Activated B cell treated with CpG ODN at 0.5 μM for 24 hours (primary cell): ENCODE measurements around the gene NOS1AP. TPM values are rescaled to one million over a fixed set of nuclear protein-coding genes. Genes with fewer than 3 reads are reported as not detected.

Experiments
- ATAC-seq: fragments of 200-7000 bp; cut with Tn5 transposase; one replicate; pipeline ENCODE4 v1.10.0; 2021; ENCODE audit warnings: low read depth, mild to moderate bottlenecking, moderate library complexity
- CTCF ChIA-PET: fragments of 350-600 bp; sonication (Branson Sonifier 250); formaldehyde crosslinking; loops from one replicate; lab custom pipeline; 2021; ENCODE audit warnings: antibody characterized with exemption; lab: Charles Lee
- POLR2A ChIA-PET: fragments of 350-600 bp; sonication (Branson Sonifier 250); formaldehyde crosslinking; loops from one replicate; lab custom pipeline; 2021; ENCODE audit warnings: antibody characterized with exemption; lab: Charles Lee
- DNase-seq: peaks from one replicate; pipeline ENCODE4 v3.0.0; 2022
- H3K27ac Mint-ChIP-seq: one replicate; pipeline ENCODE4 v1.8.0; 2020; ENCODE audit warnings: mixed read lengths
- H3K27me3 Mint-ChIP-seq: one replicate; pipeline ENCODE4 v1.8.0; 2021; ENCODE audit warnings: mixed read lengths
- H3K36me3 Mint-ChIP-seq: one replicate; pipeline ENCODE4 v1.8.0; 2021; ENCODE audit warnings: low read depth, mixed read lengths
- H3K4me1 Mint-ChIP-seq: one replicate; pipeline ENCODE4 v1.8.0; 2021; ENCODE audit warnings: mixed read lengths
- H3K4me3 Mint-ChIP-seq: one replicate; pipeline ENCODE4 v1.8.0; 2020; ENCODE audit warnings: mild to moderate bottlenecking, mixed read lengths
- H3K9me3 Mint-ChIP-seq: one replicate; pipeline ENCODE4 v1.8.0; 2020; ENCODE audit warnings: mixed read lengths
- intact Hi-C: fragments of 100-400 bp; cut with micrococcal nuclease; formaldehyde crosslinking; loops from one replicate; pipeline ENCODE4 v1.15.1; 2024
- total RNA-seq: library from RNA; stranded (reverse); gene quantifications from 2 replicates; pipeline ENCODE4 v1.2.3, GENCODE V29; 2022
- TF ChIP-seq, protein P1 (sequence below): fragments of 200-600 bp; IDR thresholded peaks from one replicate; pipeline ENCODE4 v1.8.0; 2022; ENCODE audit warnings: antibody characterized with exemption, mild to moderate bottlenecking

The NOS1AP gene
- total RNA-seq, result not detected in 2 replicates

DNA sequence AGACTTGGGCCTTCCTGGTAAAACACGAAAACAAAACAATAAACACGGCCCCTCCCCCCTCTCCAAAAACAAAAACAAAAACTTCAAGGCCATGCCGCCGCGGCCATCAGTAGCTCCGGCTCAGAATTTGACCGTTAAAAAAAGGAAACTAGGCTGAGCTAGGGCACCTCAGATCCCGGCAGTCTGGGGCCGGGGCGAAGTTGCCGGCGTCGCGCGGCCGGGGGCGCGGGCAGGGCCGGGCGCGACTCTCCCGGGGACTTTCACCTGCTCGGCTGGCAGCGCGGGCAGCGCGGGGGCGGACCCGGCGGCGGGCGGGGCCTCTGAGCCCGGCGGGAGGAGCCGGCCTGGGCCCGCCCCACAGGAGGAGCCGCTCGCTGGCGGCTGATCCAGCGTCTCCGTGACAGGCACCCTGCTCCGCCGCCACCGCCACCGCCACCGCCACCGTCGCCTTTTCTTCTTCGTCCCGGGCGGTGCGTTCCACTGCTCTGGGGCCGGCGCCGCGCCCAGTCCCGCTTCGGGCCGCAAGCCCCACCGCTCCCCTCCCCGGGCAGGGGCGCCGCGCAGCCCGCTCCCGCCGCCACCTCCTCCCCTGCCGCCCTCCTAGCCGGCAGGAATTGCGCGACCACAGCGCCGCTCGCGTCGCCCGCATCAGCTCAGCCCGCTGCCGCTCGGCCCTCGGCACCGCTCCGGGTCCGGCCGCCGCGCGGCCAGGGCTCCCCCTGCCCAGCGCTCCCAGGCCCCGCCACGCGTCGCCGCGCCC, at the start of gene NOS1AP:
Gene NOS1AP, plus strand, starts transcription at position 358 of the 760 bp plus-strand sequence. CDS start 487 bp downstream, outside the sequence.
- intact Hi-C loops, result no loop called here
- peak; percentile 100 for ATAC-seq
- TF ChIP-seq, protein P1, sequence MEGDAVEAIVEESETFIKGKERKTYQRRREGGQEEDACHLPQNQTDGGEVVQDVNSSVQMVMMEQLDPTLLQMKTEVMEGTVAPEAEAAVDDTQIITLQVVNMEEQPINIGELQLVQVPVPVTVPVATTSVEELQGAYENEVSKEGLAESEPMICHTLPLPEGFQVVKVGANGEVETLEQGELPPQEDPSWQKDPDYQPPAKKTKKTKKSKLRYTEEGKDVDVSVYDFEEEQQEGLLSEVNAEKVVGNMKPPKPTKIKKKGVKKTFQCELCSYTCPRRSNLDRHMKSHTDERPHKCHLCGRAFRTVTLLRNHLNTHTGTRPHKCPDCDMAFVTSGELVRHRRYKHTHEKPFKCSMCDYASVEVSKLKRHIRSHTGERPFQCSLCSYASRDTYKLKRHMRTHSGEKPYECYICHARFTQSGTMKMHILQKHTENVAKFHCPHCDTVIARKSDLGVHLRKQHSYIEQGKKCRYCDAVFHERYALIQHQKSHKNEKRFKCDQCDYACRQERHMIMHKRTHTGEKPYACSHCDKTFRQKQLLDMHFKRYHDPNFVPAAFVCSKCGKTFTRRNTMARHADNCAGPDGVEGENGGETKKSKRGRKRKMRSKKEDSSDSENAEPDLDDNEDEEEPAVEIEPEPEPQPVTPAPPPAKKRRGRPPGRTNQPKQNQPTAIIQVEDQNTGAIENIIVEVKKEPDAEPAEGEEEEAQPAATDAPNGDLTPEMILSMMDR, result no peak
- peak; percentile 68 for DNase-seq
- POLR2A ChIA-PET, result no interaction called here
- Mint-ChIP-seq H3K9me3 (no peaks in the 10 kb centered on the region), H3K36me3 (no peaks in the 10 kb centered on the region), H3K4me3 (peak within 1 kb of the TSS; percentile 83), H3K4me1 (peaks cover 9% of the 10 kb centered on the region), H3K27me3 (peaks cover 52% of the 10 kb centered on the region), H3K27ac (no peak within 1 kb of the TSS)
- CTCF ChIA-PET, result interaction anchor here (0.9 kb wide), 1 partner anchor 13 kb away, joined by 3 read pairs; no protein-coding TSS in a partner anchor

GRCh38 chr1:162020150-162020549, 49.3 kb upstream of the NOS1AP start:
- H3K27ac Mint-ChIP-seq, result no peak overlapping the region
- H3K4me3 Mint-ChIP-seq, result no peak overlapping the region
- peaks cover 16% of the 10 kb centered on the region for H3K4me1 Mint-ChIP-seq
- H3K9me3 Mint-ChIP-seq, result peaks cover 2% of the 10 kb centered on the region
- TF ChIP-seq, protein P1, result no peak
- POLR2A ChIA-PET, result no interaction called here
- H3K27me3 Mint-ChIP-seq, result peaks cover 49% of the 10 kb centered on the region
- no peaks in the 10 kb centered on the region for H3K36me3 Mint-ChIP-seq
- intact Hi-C loops, result no loop called here
- CTCF ChIA-PET, result no interaction called here
- no peak for DNase-seq
- no peak for ATAC-seq

DNA sequence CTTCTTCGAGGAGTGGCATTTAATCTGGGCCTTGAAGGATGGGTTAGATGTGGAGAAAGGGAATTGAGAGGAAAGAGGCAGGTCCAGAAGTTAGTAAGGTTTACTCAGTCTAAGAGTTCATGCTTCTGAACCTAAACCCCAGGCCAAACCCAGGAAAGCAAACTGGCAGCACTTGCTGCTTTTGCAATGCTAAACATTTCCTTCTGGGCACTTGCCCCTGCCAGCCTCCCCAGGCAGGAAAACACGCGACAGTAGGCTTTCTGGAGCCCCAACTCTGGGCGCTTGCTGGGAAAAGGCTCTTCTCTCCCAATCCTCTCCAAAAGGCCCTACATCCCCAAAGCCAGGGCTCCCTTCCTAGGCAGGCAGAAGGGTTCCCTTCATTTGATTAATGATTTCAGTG, 48.4 kb upstream of the NOS1AP start:
- POLR2A ChIA-PET, result no interaction called here
- no peak overlapping the region for H3K4me3 Mint-ChIP-seq
- H3K9me3 Mint-ChIP-seq, result peaks cover 2% of the 10 kb centered on the region
- intact Hi-C loops, result no loop called here
- no peaks in the 10 kb centered on the region for H3K36me3 Mint-ChIP-seq
- CTCF ChIA-PET, result no interaction called here
- H3K27ac Mint-ChIP-seq, result no peak overlapping the region
- H3K4me1 Mint-ChIP-seq, result peaks cover 16% of the 10 kb centered on the region
- H3K27me3 Mint-ChIP-seq, result peaks cover 43% of the 10 kb centered on the region
- DNase-seq, result no peak
- no peak for ATAC-seq
- TF ChIP-seq, protein P1, result no peak

GRCh38 chr1:162022626-162023025, 46.9 kb upstream of the NOS1AP start:
- H3K9me3 Mint-ChIP-seq, result peaks cover 2% of the 10 kb centered on the region
- ChIA-PET CTCF (no interaction called here), POLR2A (no interaction called here)
- no peak for ATAC-seq
- intact Hi-C loops, result no loop called here
- no peaks in the 10 kb centered on the region for H3K36me3 Mint-ChIP-seq
- DNase-seq, result no peak
- no peak overlapping the region for H3K27ac Mint-ChIP-seq
- peaks cover 44% of the 10 kb centered on the region for H3K27me3 Mint-ChIP-seq
- peak overlapping the region; percentile 77 for H3K4me3 Mint-ChIP-seq
- H3K4me1 Mint-ChIP-seq, result peaks cover 16% of the 10 kb centered on the region
- TF ChIP-seq, protein P1, result no peak

- ChIA-PET CTCF (no interaction called here), POLR2A (no interaction called here)
- Mint-ChIP-seq H3K36me3 (no peaks in the 10 kb centered on the region), H3K4me1 (peaks cover 16% of the 10 kb centered on the region), H3K9me3 (no peaks in the 10 kb centered on the region), H3K4me3 (peak overlapping the region; percentile 77), H3K27me3 (peaks cover 43% of the 10 kb centered on the region), H3K27ac (no peak overlapping the region)
- ATAC-seq, result no peak
- intact Hi-C loops, result no loop called here
- no peak for DNase-seq
- TF ChIP-seq, protein P1, result no peak
Measured at GRCh38 chr1:162023181-162023546, 46.3 kb upstream of the NOS1AP start.
